ENCODE data around the gene PRR35. TPM values are rescaled to one million over a fixed set of nuclear protein-coding genes. Genes with fewer than 3 reads are reported as not detected.

Gene PRR35
- not detected for total RNA-seq

GRCh38 chr16:560204-560700 lies at the start of gene PRR35:
TSS of gene PRR35 (plus strand) at chr16:560394. CDS start at chr16:563295, 2,901 bp downstream.
- no peaks in the 10 kb centered on the region for H3K9me3 ChIP-seq
- no peak within 1 kb of the TSS for H3K4me3 ChIP-seq
- DNase-seq (no peak), ATAC-seq (ENCODE audit: low FRiP score in 2 of 2) (no peak)
- peaks cover 0 to 21% (median 6%) of the 10 kb centered on the region in 4 donors for H3K4me1 ChIP-seq
- 0% methylated on average over 6 of the region's 84 CpGs; no CpG with 5 or more reads in 1 of the 2 donors for WGBS, 2 donors
- H3K27ac ChIP-seq, result no peak within 1 kb of the TSS
- no peak for TF ChIP-seq POLR2A (IDR thresholded peaks at IDR 0.05)
- no peak for TF ChIP-seq POLR2AphosphoS5 (IDR thresholded peaks at IDR 0.05)
- no peak for TF ChIP-seq CTCF (IDR thresholded peaks at IDR 0.05)
- TF ChIP-seq EP300 (IDR thresholded peaks at IDR 0.05), result no peak
- no peaks in the 10 kb centered on the region for H3K36me3 ChIP-seq
- H3K27me3 ChIP-seq, result peaks cover 1 to 30% (median 14%) of the 10 kb centered on the region in 4 donors

GRCh38 chr16:512802-513201 lies 47.4 kb upstream of the PRR35 start:
- DNase-seq (no peak), ATAC-seq (ENCODE audit: low FRiP score in 2 of 2) (no peak)
- H3K9me3 ChIP-seq, result no peaks in the 10 kb centered on the region
- TF ChIP-seq CTCF (IDR thresholded peaks at IDR 0.05), result no peak
- TF ChIP-seq POLR2AphosphoS5 (IDR thresholded peaks at IDR 0.05), result no peak
- no peak for TF ChIP-seq POLR2A (IDR thresholded peaks at IDR 0.05)
- TF ChIP-seq EP300 (IDR thresholded peaks at IDR 0.05), result no peak
- H3K27ac ChIP-seq, result no peak overlapping the region
- peaks cover 2 to 31% (median 24%) of the 10 kb centered on the region in 4 donors for H3K36me3 ChIP-seq
- H3K4me3 ChIP-seq, result no peak overlapping the region
- H3K4me1 ChIP-seq, result no peaks in the 10 kb centered on the region
- H3K27me3 ChIP-seq, result no peaks in the 10 kb centered on the region
- WGBS, 2 donors, result 94 to 96% methylated on average over 4 to 6 of the region's 6 CpGs

- DNase-seq (peak in 1 of 2 donors; percentile 61), ATAC-seq (ENCODE audit: low FRiP score in 2 of 2) (peak in 1 of 2 donors; percentile 15)
- H3K27me3 ChIP-seq, result no peaks in the 10 kb centered on the region
- H3K27ac ChIP-seq, result no peak overlapping the region
- H3K4me1 ChIP-seq, result no peaks in the 10 kb centered on the region
- no peaks in the 10 kb centered on the region for H3K9me3 ChIP-seq
- H3K4me3 ChIP-seq, result no peak overlapping the region
- WGBS, 2 donors, result 80 to 83% methylated on average over 2 to 10 of the region's 10 CpGs
- TF ChIP-seq EP300 (IDR thresholded peaks at IDR 0.05), result no peak
- peaks cover 2 to 34% (median 26%) of the 10 kb centered on the region in 4 donors for H3K36me3 ChIP-seq
These were observed 46.2 kb upstream of the PRR35 start for GRCh38 chr16:513950-514349.

DNA sequence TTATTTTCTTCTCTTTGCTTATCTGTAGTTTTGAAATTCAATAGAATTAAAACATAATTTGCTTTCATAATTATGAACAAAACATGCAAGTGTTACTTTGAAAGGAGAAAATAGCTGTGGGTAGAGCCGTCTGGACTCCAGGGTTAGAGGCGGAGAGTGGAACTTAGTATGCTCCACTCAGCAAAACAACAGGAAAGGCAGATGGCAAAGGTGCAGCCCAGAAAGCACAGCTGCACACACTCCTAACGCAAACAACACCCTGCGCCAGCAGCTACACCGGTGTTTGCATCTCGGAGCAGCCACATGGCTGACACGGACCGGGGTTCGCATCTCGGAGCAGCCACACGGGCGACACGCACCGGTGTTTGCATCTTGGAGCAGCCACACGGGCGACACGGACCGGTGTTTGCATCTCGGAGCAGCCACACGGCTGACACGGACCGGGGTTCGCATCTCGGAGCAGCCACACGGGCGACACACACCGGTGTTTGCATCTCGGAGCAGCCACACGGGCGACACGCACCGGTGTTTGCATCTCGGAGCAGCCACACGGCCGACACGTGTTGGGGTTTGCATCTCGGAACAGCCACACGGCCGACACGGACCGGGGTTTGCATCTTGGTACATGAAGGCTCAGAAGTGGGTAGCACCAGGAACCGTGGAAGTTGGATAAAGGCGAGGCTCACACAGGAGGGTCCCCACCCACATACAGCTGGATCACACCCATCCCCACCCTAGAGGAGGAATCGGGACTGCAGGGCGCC lies 44.8 kb upstream of the PRR35 start:
- 91 to 95% methylated on average over 17 to 45 of the region's 45 CpGs for WGBS, 2 donors

GRCh38 chr16:515939-516226 lies 44.3 kb upstream of the PRR35 start:
- H3K4me1 ChIP-seq, result no peaks in the 10 kb centered on the region
- no peaks in the 10 kb centered on the region for H3K27me3 ChIP-seq
- TF ChIP-seq POLR2AphosphoS5 (IDR thresholded peaks at IDR 0.05) (no peak), POLR2A (IDR thresholded peaks at IDR 0.05) (no peak), EP300 (IDR thresholded peaks at IDR 0.05) (no peak), CTCF (IDR thresholded peaks at IDR 0.05) (no peak)
- H3K4me3 ChIP-seq, result no peak overlapping the region
- peaks cover 2 to 53% (median 39%) of the 10 kb centered on the region in 4 donors for H3K36me3 ChIP-seq
- no peak overlapping the region for H3K27ac ChIP-seq
- ATAC-seq (ENCODE audit: low FRiP score in 2 of 2), result no peak
- DNase-seq, result peak in 1 of 2 donors; percentile 66
- WGBS, 2 donors, result 97 to 98% methylated on average over 11 of the region's 11 CpGs
- H3K9me3 ChIP-seq, result no peaks in the 10 kb centered on the region

More for the DNA sequence above, 44.8 kb upstream of the PRR35 start:
- Histone ChIP-seq H3K9me3 (no peaks in the 10 kb centered on the region), H3K4me3 (no peak overlapping the region), H3K27me3 (no peaks in the 10 kb centered on the region), H3K36me3 (peaks cover 2 to 48% (median 36%) of the 10 kb centered on the region in 4 donors), H3K4me1 (no peaks in the 10 kb centered on the region), H3K27ac (no peak overlapping the region)
- ATAC-seq (ENCODE audit: low FRiP score in 2 of 2) (no peak), DNase-seq (peak in 1 of 2 donors; percentile 79)
- no peak for TF ChIP-seq POLR2AphosphoS5 (IDR thresholded peaks at IDR 0.05)
- no peak for TF ChIP-seq CTCF (IDR thresholded peaks at IDR 0.05)
- no peak for TF ChIP-seq POLR2A (IDR thresholded peaks at IDR 0.05)
- no peak for TF ChIP-seq EP300 (IDR thresholded peaks at IDR 0.05)

Measured in upper lobe of left lung (tissue), 6 donors.